Measurements from ENCODE around the gene FAM83D. TPM values are rescaled to one million over a fixed set of nuclear protein-coding genes. Genes with fewer than 3 reads are reported as not detected.

Gene FAM83D
- total RNA-seq, 2 donors from 2014 or later, result 15.9 to 18.3 TPM

Other genes starting within 250 kb of the FAM83D start
- under 1 TPM in 1 of 2 donors, not detected in 1; 0.11 TPM for gene SLC32A1, start 201.9 kb upstream of the FAM83D start, total RNA-seq
- 10 to 100 TPM in 1 of 2 donors, 1 to 10 TPM in 1; 9.9 to 10.4 TPM for gene ACTR5, start 178.0 kb upstream of the FAM83D start, total RNA-seq
- 10 to 100 TPM; 77.2 to 79.5 TPM for gene PPP1R16B, start 120.7 kb upstream of the FAM83D start, total RNA-seq
- gene DHX35, start 35.9 kb downstream of the FAM83D start, total RNA-seq, result 10 to 100 TPM in 1 of 2 donors, 1 to 10 TPM in 1; 6.0 to 13.4 TPM

Measured in activated T-helper 17 cell treated with anti-CD3 and anti-CD28 coated beads, Interleukin-2, amount 50 U/mL, for 72 hours (primary cell).